Glutamatergic neuron (in vitro differentiated cells): ENCODE results near the gene MTHFD1L. TPM values are rescaled to one million over a fixed set of nuclear protein-coding genes. Genes with fewer than 3 reads are reported as not detected.

Experiments
- DNase-seq: peaks from one replicate; pipeline ENCODE4 v3.0.0; 2022
- H3K27ac Mint-ChIP-seq: one replicate; pipeline ENCODE4 v1.8.0; 2020; ENCODE audit warnings: mild to moderate bottlenecking, mixed read lengths, inconsistent platforms; ENCODE audit not compliant: unreplicated experiment
- H3K27me3 Mint-ChIP-seq: one replicate; pipeline ENCODE4 v1.8.0; 2020; ENCODE audit warnings: mild to moderate bottlenecking, moderate library complexity, mixed read lengths, inconsistent platforms; ENCODE audit not compliant: unreplicated experiment
- H3K36me3 Mint-ChIP-seq: one replicate; pipeline ENCODE4 v1.8.0; 2020; ENCODE audit warnings: mild to moderate bottlenecking, mixed read lengths, inconsistent platforms; ENCODE audit not compliant: unreplicated experiment
- H3K4me1 Mint-ChIP-seq: one replicate; pipeline ENCODE4 v1.8.0; 2020; ENCODE audit warnings: mild to moderate bottlenecking, low read depth, mixed read lengths, inconsistent platforms; ENCODE audit not compliant: unreplicated experiment
- H3K4me3 Mint-ChIP-seq: one replicate; pipeline ENCODE4 v1.8.0; 2020; ENCODE audit warnings: mild to moderate bottlenecking, mixed read lengths, inconsistent platforms; ENCODE audit not compliant: unreplicated experiment
- H3K9me3 Mint-ChIP-seq: one replicate; pipeline ENCODE4 v1.8.0; 2020; ENCODE audit warnings: mild to moderate bottlenecking, moderate library complexity, mixed read lengths, inconsistent platforms; ENCODE audit not compliant: unreplicated experiment
- total RNA-seq: library from RNA; stranded (reverse); fragmentation: NEBNext Ultra II Directional; extraction: Animal tissue kit (Norgen Biotek cat#: 25700); gene quantifications from one replicate; pipeline ENCODE4 v1.2.1, GENCODE V29; 2021; ENCODE audit not compliant: unreplicated experiment
- TF ChIP-seq, protein P1 (sequence below): fragments of 200-600 bp; sonication (generic); IDR thresholded peaks from one replicate; pipeline ENCODE4 v1.5.0; 2021; ENCODE audit not compliant: partially characterized antibody, unreplicated experiment

MTHFD1L gene
- total RNA-seq, 1 donor from 2014 or later: 35.9 TPM

DNA sequence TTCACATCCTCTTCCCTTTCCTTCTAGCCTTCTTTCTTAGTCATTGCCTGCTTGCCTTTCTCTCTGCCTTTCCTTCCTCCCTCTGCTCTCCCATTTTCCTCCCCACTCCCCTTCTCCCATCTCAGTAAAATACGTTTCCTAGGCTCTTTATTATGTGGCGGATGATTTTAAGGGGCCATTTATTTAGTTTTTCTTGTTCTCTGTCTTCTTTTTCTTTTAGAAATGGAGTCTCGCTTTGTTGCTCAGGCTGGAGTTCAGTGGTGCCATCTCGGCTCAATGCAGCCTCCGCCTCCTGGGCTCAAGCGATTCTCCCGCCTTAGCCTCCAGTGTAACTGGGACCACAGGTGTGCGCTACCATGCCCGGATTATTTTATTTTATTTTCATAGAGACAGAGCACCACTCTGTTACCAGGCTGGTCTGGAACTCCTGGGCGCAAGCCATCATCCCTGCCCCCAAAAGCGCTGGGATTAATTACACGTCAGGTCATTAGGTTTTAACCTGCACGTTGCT is 1.5 kb downstream of the MTHFD1L start:
- Mint-ChIP-seq H3K27ac (peak overlapping the region; percentile 98), H3K4me1 (peaks cover 4% of the 10 kb centered on the region), H3K27me3 (peaks cover 12% of the 10 kb centered on the region), H3K36me3 (no peaks in the 10 kb centered on the region), H3K4me3 (peak overlapping the region; percentile 99), H3K9me3 (peaks cover 11% of the 10 kb centered on the region)
- TF ChIP-seq, protein P1, sequence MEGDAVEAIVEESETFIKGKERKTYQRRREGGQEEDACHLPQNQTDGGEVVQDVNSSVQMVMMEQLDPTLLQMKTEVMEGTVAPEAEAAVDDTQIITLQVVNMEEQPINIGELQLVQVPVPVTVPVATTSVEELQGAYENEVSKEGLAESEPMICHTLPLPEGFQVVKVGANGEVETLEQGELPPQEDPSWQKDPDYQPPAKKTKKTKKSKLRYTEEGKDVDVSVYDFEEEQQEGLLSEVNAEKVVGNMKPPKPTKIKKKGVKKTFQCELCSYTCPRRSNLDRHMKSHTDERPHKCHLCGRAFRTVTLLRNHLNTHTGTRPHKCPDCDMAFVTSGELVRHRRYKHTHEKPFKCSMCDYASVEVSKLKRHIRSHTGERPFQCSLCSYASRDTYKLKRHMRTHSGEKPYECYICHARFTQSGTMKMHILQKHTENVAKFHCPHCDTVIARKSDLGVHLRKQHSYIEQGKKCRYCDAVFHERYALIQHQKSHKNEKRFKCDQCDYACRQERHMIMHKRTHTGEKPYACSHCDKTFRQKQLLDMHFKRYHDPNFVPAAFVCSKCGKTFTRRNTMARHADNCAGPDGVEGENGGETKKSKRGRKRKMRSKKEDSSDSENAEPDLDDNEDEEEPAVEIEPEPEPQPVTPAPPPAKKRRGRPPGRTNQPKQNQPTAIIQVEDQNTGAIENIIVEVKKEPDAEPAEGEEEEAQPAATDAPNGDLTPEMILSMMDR: no peak
- no peak for DNase-seq

GRCh38 chr6:150868759-150869158 is 3.3 kb downstream of the MTHFD1L start:
- Mint-ChIP-seq H3K4me3 (no peak overlapping the region), H3K4me1 (peaks cover 5% of the 10 kb centered on the region), H3K9me3 (peaks cover 7% of the 10 kb centered on the region), H3K27ac (no peak overlapping the region), H3K36me3 (no peaks in the 10 kb centered on the region), H3K27me3 (peaks cover 12% of the 10 kb centered on the region)
- DNase-seq: no peak
- TF ChIP-seq, protein P1: no peak

- Mint-ChIP-seq H3K9me3 (peaks cover 2% of the 10 kb centered on the region), H3K4me3 (peak overlapping the region; percentile 57), H3K27ac (peak overlapping the region; percentile 94), H3K36me3 (no peaks in the 10 kb centered on the region), H3K27me3 (peaks cover 2% of the 10 kb centered on the region), H3K4me1 (peaks cover 16% of the 10 kb centered on the region)
- DNase-seq: peak; percentile 72
- TF ChIP-seq, protein P1: peak; percentile 47
Measured at GRCh38 chr6:150874179-150874578, 8.7 kb downstream of the MTHFD1L start.

DNA sequence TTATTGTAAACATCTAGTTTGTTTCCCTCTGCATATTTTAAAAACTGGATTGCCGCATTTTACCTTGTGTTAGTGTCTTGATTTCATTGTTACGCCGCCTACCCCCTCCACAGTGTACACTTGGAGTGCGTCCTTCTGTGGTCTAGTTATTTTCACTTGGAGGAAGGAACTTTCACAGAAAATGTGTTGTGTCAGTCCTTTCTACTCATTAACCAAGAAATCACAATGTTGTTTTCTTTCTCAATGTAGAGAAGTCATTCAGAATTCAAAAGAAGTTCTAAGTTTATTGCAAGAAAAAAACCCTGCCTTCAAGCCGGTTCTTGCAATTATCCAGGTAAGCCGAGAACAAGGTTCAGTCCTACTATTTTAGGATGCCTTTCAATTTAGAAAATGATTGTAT is 10.3 kb downstream of the MTHFD1L start:
- H3K27me3 Mint-ChIP-seq: peaks cover 2% of the 10 kb centered on the region
- peaks cover 16% of the 10 kb centered on the region for H3K4me1 Mint-ChIP-seq
- TF ChIP-seq, protein P1: no peak
- peak overlapping the region; percentile 40 for H3K27ac Mint-ChIP-seq
- H3K36me3 Mint-ChIP-seq: no peaks in the 10 kb centered on the region
- H3K9me3 Mint-ChIP-seq: no peaks in the 10 kb centered on the region
- H3K4me3 Mint-ChIP-seq: no peak overlapping the region
- DNase-seq: no peak

DNA sequence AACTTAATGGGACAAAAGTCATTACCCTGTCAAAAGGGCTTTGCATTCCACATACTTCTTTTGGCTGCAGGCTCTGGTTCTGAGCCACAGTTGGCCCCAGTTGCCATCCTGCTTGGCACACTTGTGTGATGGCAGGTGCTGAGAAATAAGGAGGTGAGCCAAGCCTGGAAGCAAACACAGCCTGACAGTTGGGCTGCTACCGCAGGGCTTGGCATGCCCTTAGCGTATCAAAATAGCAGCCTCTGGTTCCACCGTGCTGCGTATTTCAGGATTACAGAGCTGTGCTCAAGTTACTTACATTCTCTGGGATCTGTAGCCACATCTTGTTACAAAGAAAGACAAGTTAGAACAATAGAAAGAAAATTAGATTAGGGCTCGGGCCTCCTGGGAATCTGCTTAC is 11.1 kb downstream of the MTHFD1L start:
- no peak overlapping the region for H3K27ac Mint-ChIP-seq
- no peak overlapping the region for H3K4me3 Mint-ChIP-seq
- TF ChIP-seq, protein P1: no peak
- no peak for DNase-seq
- peaks cover 18% of the 10 kb centered on the region for H3K4me1 Mint-ChIP-seq
- peaks cover 2% of the 10 kb centered on the region for H3K27me3 Mint-ChIP-seq
- no peaks in the 10 kb centered on the region for H3K9me3 Mint-ChIP-seq
- H3K36me3 Mint-ChIP-seq: no peaks in the 10 kb centered on the region
